GM12872 (cell line): Measurements from ENCODE around the gene GPX3.

Source experiments
- CTCF ChIP-seq: IDR thresholded peaks from 3 replicates; pipeline ENCODE4 v1.5.1; 2011; ENCODE audit warnings: low read depth, mild to moderate bottlenecking, low read length, moderate library complexity; ENCODE audit not compliant: insufficient read depth

Gene GPX3

GRCh38 chr5:151075698-151076331 lies 55.4 kb downstream of the GPX3 start:
- TF ChIP-seq CTCF: no peak

GRCh38 chr5:151076616-151077015 lies 56.2 kb downstream of the GPX3 start:
- no peak; the same call in 2 of the 3 replicates for TF ChIP-seq CTCF

GRCh38 chr5:151077419-151077818 lies 57.0 kb downstream of the GPX3 start:
- no peak for TF ChIP-seq CTCF

GRCh38 chr5:151077967-151078366 lies 57.6 kb downstream of the GPX3 start:
- no peak for TF ChIP-seq CTCF
